ENCODE data around the gene INO80. TPM values are rescaled to one million over a fixed set of nuclear protein-coding genes. Genes with fewer than 3 reads are reported as not detected.

INO80 gene
- total and polyA plus RNA-seq, 12 donors, result 4.8 to 14.8 (median 11.7) TPM

- Histone ChIP-seq H3K4me1 (peaks cover 0 to 25% (median 0%) of the 10 kb centered on the region in 9 donors), H3K4me3 (no peak overlapping the region), H3K27me3 (no peaks in the 10 kb centered on the region), H3K27ac (no peak overlapping the region), H3K9me3 (no peaks in the 10 kb centered on the region), H3K36me3 (peaks cover 0 to 72% (median 10%) of the 10 kb centered on the region in 9 donors)
- DNase-seq (no peak), ATAC-seq (no peak)
- intact Hi-C loops (cut with DNase I), result no loop called here
- WGBS, 2 donors, result 97 to 100% methylated on average over 1 of the region's 1 CpG
- TF ChIP-seq CTCF (IDR thresholded peaks at IDR 0.05), result no peak
These were observed 84.1 kb downstream of the INO80 start for GRCh38 chr15:41032079-41032328.

DNA sequence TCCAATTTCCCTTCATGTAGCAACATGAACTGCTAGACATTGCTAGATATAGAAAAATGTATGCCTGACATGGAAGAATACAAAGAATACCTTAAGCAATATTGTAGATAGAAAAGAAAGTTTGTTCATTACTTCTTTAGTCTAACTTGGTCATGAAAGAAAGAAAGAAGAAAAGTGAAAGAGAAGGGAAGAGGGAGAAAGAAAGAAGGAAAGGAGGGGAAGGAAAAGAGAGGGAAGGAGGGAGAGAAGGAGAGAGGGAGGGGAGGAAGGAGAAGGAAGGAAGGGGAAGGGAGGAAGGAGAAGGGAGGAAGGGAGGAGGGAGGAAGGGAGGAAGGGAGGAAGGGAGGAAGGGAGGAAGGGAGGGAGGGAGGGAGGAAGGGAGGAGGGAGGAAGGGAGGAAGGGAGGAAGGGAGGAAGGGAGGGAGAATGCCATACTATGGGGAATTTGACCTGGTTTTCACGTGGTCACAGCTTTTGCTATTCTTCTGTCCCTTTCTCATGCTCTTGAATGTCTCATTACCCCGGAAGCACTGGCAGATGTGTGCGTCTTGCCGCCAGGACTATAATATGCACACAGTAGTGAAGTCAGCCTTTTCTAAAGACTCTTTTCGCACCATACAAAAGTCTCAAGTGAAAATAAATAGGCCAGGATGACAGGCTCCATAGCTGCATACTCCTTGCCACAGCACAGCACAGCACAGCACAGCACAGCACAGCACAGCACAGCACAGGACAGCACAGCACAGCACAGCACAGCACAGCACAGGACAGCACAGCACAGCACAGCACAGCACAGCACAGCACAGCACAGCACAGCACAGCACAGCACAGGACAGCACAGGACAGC lies 84.6 kb downstream of the INO80 start:
- Histone ChIP-seq H3K4me3 (no peak overlapping the region), H3K27ac (no peak overlapping the region), H3K27me3 (no peaks in the 10 kb centered on the region), H3K4me1 (peaks cover 0 to 25% (median 0%) of the 10 kb centered on the region in 9 donors), H3K36me3 (peaks cover 0 to 76% (median 10%) of the 10 kb centered on the region in 9 donors), H3K9me3 (no peaks in the 10 kb centered on the region)
- intact Hi-C loops (cut with DNase I), result no loop called here
- TF ChIP-seq CTCF (IDR thresholded peaks at IDR 0.05), result no peak
- ATAC-seq, result no peak
- DNase-seq, result no peak
- 63 to 71% methylated on average over 5 of the region's 5 CpGs for WGBS, 2 donors

DNA sequence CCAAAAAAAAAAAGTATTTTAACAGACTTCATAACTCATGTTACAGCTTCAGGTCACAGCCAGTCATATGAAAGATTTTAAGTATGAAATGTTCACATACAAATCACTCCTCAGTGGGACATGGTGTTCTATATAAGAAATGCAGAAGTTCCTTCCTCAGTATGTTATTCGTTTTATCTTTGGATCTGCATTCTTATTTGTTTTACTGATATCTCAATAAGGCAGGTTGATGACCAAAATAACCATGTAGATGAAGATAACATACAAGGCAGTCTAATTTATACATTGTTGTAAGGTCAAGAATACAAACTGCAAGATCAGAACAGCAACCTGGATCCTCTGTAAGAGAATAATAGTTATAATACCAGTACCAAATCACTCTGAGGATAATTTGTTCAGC lies 87.2 kb downstream of the INO80 start:
- ATAC-seq, result peak in 1 of 8 donors; percentile 33
- intact Hi-C loops (cut with DNase I), result loop anchor here in 1 of 10 donors (10.0 kb wide), 1 partner anchor 156 kb away; no protein-coding TSS in a partner anchor
- no peaks in the 10 kb centered on the region for H3K27me3 ChIP-seq
- WGBS, 2 donors, result 55 to 60% methylated on average over 1 of the region's 1 CpG
- peaks cover 0 to 38% (median 10%) of the 10 kb centered on the region in 9 donors for H3K4me1 ChIP-seq
- no peaks in the 10 kb centered on the region for H3K9me3 ChIP-seq
- H3K27ac ChIP-seq, result no peak overlapping the region
- no peak for TF ChIP-seq CTCF (IDR thresholded peaks at IDR 0.05)
- peaks cover 0 to 75% (median 10%) of the 10 kb centered on the region in 9 donors for H3K36me3 ChIP-seq
- no peak overlapping the region for H3K4me3 ChIP-seq
- no peak for DNase-seq

- 96 to 97% methylated on average over 4 of the region's 4 CpGs for WGBS, 2 donors
These were observed 90.7 kb downstream of the INO80 start for GRCh38 chr15:41025393-41025792.

More at GRCh38 chr15:41025393-41025792, 90.7 kb downstream of the INO80 start:
- H3K4me3 ChIP-seq, result no peak overlapping the region
- H3K4me1 ChIP-seq, result peaks cover 0 to 38% (median 14%) of the 10 kb centered on the region in 9 donors
- no peak for TF ChIP-seq CTCF (IDR thresholded peaks at IDR 0.05)
- H3K36me3 ChIP-seq, result peaks cover 0 to 84% (median 10%) of the 10 kb centered on the region in 9 donors
- no peak for DNase-seq
- ATAC-seq, result no peak
- H3K9me3 ChIP-seq, result no peaks in the 10 kb centered on the region
- peak overlapping the region in 1 of 10 donors; percentile 35 for H3K27ac ChIP-seq
- H3K27me3 ChIP-seq, result no peaks in the 10 kb centered on the region
- intact Hi-C loops (cut with DNase I), result loop anchor here in 1 of 10 donors (10.0 kb wide), 1 partner anchor 159 kb away; no protein-coding TSS in a partner anchor
